Large intestine (tissue), 3 donors: ENCODE measurements around the gene MUC3A. TPM values are rescaled to one million over a fixed set of nuclear protein-coding genes. Genes with fewer than 3 reads are reported as not detected.

ENCODE experiments used
- DNase-seq, 2 donors: peaks; one replicate each; pipeline versions ENCODE4 v3.0.0 to v3.0.0-alpha.2; 2013
- H3K27ac ChIP-seq: one replicate; pipeline ENCODE4 v1.5.1; 2013; ENCODE audit warnings: low read length
- H3K27me3 ChIP-seq: 2 replicates; pipeline ENCODE4 v1.6.1; 2013; ENCODE audit warnings: low read length; ENCODE audit not compliant: control insufficient read depth, insufficient read depth
- H3K36me3 ChIP-seq: 2 replicates; pipeline ENCODE4 v1.6.1; 2013; ENCODE audit warnings: low read length; ENCODE audit not compliant: control insufficient read depth, insufficient read depth
- H3K4me1 ChIP-seq: one replicate; pipeline ENCODE4 v1.6.1; 2013; ENCODE audit warnings: low read length; ENCODE audit not compliant: control insufficient read depth, insufficient read depth
- H3K4me3 ChIP-seq: one replicate; pipeline ENCODE4 v1.5.1; 2013; ENCODE audit warnings: low read length
- H3K9me3 ChIP-seq: one replicate; pipeline ENCODE4 v1.6.1; 2013; ENCODE audit warnings: mild to moderate bottlenecking, low read depth, low read length, moderate library complexity; ENCODE audit not compliant: control insufficient read depth
- WGBS: methylation state at CpG from one replicate; pipeline ENCODE4 v1.1.5; 2013; ENCODE audit warnings: low lambda C conversion rate; ENCODE audit not compliant: insufficient coverage; 5-methylcytosine and 5-hydroxymethylcytosine counted together
- polyA plus RNA-seq: library from polyadenylated mRNA; unstranded; fragments of 120-200 nt; gene quantifications from one replicate; pipeline ENCODE4 v1.2.1, GENCODE V29; 2013

MUC3A gene
- polyA plus RNA-seq, 1 donor: 127 TPM

- no CpG with 5 or more reads among the region's 4 CpGs for WGBS
- no peaks in the 10 kb centered on the region for H3K36me3 ChIP-seq
- DNase-seq: no peak
Observed at GRCh38 chr7:100946111-100946510, 3.2 kb upstream of the MUC3A start.

GRCh38 chr7:100946766-100947365, 2.5 kb upstream of the MUC3A start:
- Histone ChIP-seq H3K36me3 (peaks cover 4% of the 10 kb centered on the region), H3K4me1 (peaks cover 28% of the 10 kb centered on the region), H3K4me3 (no peak overlapping the region), H3K9me3 (no peaks in the 10 kb centered on the region), H3K27ac (no peak overlapping the region), H3K27me3 (no peaks in the 10 kb centered on the region)
- DNase-seq: no peak
- no CpG with 5 or more reads among the region's 11 CpGs for WGBS

More at GRCh38 chr7:100946111-100946510, 3.2 kb upstream of the MUC3A start:
- no peaks in the 10 kb centered on the region for H3K9me3 ChIP-seq
- H3K27ac ChIP-seq: no peak overlapping the region
- no peaks in the 10 kb centered on the region for H3K27me3 ChIP-seq
- H3K4me1 ChIP-seq: peaks cover 28% of the 10 kb centered on the region
- H3K4me3 ChIP-seq: no peak overlapping the region

GRCh38 chr7:100947792-100948191, 1.5 kb upstream of the MUC3A start:
- Histone ChIP-seq H3K27me3 (no peaks in the 10 kb centered on the region), H3K4me1 (peaks cover 22% of the 10 kb centered on the region), H3K36me3 (peaks cover 10% of the 10 kb centered on the region), H3K9me3 (no peaks in the 10 kb centered on the region), H3K27ac (no peak overlapping the region), H3K4me3 (no peak overlapping the region)
- DNase-seq: no peak
- WGBS: no CpG with 5 or more reads among the region's 5 CpGs

DNA sequence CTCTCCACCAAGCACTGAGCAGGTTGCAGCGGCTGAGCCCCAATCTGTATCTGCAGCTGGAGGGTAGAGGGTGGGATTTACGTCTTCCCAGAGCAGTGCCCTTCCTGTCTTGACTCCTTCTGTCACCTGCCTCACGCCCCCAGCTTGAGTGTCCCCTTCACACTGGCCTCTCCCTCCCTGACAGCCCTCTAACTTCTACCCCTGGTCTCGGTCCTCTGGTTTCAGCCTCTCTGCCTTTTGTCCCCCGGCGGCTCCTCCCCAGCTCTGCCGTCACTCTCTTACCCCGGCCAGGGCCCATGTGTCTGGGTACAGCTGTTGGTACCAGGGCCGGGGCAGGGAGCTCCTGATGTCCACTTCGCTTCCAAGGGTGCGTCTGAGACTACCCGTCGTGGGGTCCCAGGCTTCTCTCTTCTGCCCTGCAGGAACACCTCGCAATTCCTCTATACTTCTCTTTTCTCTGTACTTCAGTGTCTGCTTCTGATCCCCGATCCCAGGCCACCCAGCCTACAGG, 654 bp downstream of the MUC3A start:
- H3K4me1 ChIP-seq: peaks cover 18% of the 10 kb centered on the region
- H3K9me3 ChIP-seq: no peaks in the 10 kb centered on the region
- H3K27ac ChIP-seq: peak overlapping the region; percentile 95
- H3K27me3 ChIP-seq: no peaks in the 10 kb centered on the region
- H3K4me3 ChIP-seq: peak overlapping the region; percentile 65
- 60% methylated on average over 5 of the region's 15 CpGs for WGBS
- H3K36me3 ChIP-seq: peaks cover 17% of the 10 kb centered on the region
- peak in 1 of 2 donors; percentile 66 for DNase-seq

- peaks cover 22% of the 10 kb centered on the region for H3K36me3 ChIP-seq
- no peak overlapping the region for H3K27ac ChIP-seq
- WGBS: no CpG with 5 or more reads among the region's 6 CpGs
- H3K9me3 ChIP-seq: no peaks in the 10 kb centered on the region
- H3K27me3 ChIP-seq: no peaks in the 10 kb centered on the region
- H3K4me3 ChIP-seq: no peak overlapping the region
- H3K4me1 ChIP-seq: peaks cover 18% of the 10 kb centered on the region
- DNase-seq: no peak
Observed at GRCh38 chr7:100951172-100951571, 1.8 kb downstream of the MUC3A start.

DNA sequence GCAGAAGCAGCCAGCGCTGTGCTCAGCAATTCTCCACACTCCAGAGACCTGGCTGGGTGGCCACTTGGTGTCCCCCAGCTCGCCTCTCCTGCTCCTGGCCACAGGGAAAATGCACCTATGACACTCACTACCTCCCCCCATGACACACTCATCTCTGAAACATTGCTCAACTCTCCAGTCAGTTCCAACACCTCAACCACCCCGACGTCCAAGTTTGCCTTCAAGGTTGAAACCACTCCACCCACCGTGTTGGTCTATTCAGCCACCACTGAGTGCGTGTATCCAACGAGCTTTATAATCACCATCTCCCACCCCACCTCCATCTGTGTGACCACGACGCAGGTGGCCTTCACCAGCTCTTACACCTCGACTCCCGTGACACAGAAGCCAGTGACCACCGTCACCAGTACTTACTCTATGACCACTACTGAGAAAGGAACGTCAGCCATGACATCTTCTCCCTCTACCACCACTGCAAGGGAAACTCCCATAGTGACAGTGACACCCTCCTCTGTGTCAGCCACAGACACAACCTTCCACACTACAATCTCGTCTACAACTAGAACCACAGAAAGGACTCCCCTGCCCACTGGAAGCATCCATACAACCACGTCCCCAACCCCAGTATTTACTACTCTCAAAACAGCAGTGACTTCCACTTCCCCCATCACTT, 2.7 kb downstream of the MUC3A start:
- Histone ChIP-seq H3K9me3 (no peaks in the 10 kb centered on the region), H3K4me3 (no peak overlapping the region), H3K4me1 (peaks cover 18% of the 10 kb centered on the region), H3K27ac (no peak overlapping the region), H3K36me3 (peaks cover 22% of the 10 kb centered on the region), H3K27me3 (no peaks in the 10 kb centered on the region)
- peak in 1 of 2 donors; percentile 9 for DNase-seq
- 93% methylated on average over 3 of the region's 15 CpGs for WGBS

GRCh38 chr7:100952641-100953040, 3.3 kb downstream of the MUC3A start:
- Histone ChIP-seq H3K9me3 (no peaks in the 10 kb centered on the region), H3K36me3 (peaks cover 25% of the 10 kb centered on the region), H3K27me3 (no peaks in the 10 kb centered on the region), H3K27ac (no peak overlapping the region), H3K4me3 (no peak overlapping the region), H3K4me1 (peaks cover 18% of the 10 kb centered on the region)
- no peak for DNase-seq
- WGBS: no CpG with 5 or more reads among the region's 2 CpGs

- Histone ChIP-seq H3K27me3 (peaks cover 5% of the 10 kb centered on the region), H3K4me1 (no peaks in the 10 kb centered on the region), H3K27ac (no peak overlapping the region), H3K9me3 (no peaks in the 10 kb centered on the region), H3K36me3 (peaks cover 30% of the 10 kb centered on the region), H3K4me3 (no peak overlapping the region)
- peak in 1 of 2 donors; percentile 42 for DNase-seq
- 61% methylated on average over 7 of the region's 12 CpGs for WGBS
Observed at GRCh38 chr7:100957832-100958421, 8.6 kb downstream of the MUC3A start.

DNA sequence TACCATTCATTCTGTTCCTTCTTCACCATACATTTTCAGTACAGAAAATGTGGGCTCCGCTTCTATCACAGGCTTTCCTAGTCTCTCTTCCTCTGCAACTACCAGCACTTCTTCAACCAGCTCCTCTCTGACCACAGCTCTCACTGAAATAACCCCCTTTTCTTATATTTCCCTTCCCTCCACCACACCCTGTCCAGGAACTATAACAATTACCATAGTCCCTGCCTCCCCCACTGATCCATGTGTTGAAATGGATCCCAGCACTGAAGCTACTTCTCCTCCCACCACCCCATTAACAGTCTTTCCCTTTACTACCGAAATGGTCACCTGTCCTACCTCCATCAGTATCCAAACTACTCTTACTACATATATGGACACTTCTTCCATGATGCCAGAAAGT, 10.6 kb downstream of the MUC3A start:
- Histone ChIP-seq H3K27me3 (peaks cover 11% of the 10 kb centered on the region), H3K4me3 (no peak overlapping the region), H3K4me1 (no peaks in the 10 kb centered on the region), H3K36me3 (peaks cover 24% of the 10 kb centered on the region), H3K9me3 (no peaks in the 10 kb centered on the region), H3K27ac (no peak overlapping the region)
- DNase-seq: no peak
- 80% methylated on average over 2 of the region's 2 CpGs for WGBS

GRCh38 chr7:100962537-100962936, 13.2 kb downstream of the MUC3A start:
- DNase-seq: no peak
- Histone ChIP-seq H3K27me3 (peaks cover 35% of the 10 kb centered on the region), H3K4me3 (no peak overlapping the region), H3K36me3 (peaks cover 18% of the 10 kb centered on the region), H3K9me3 (peaks cover 3% of the 10 kb centered on the region), H3K27ac (no peak overlapping the region), H3K4me1 (peaks cover 22% of the 10 kb centered on the region)
- WGBS: 93% methylated on average over 2 of the region's 3 CpGs
